PC-9 (cell line): Measurements from ENCODE around the gene TBX22. TPM values are rescaled to one million over a fixed set of nuclear protein-coding genes. Genes with fewer than 3 reads are reported as not detected.

Source experiments
- Bru-seq: library from RNA; stranded (reverse); fragments of 400-500 nt; gene quantifications from one replicate; lab custom pipeline; 2021; lab: Mats Ljungman, UMichigan
- BruChase-seq, 2 experiments: library from RNA; stranded (reverse); fragments of 400-500 nt; gene quantifications; one replicate each; lab custom pipeline; 2021; lab: Mats Ljungman, UMichigan
- BruUV-seq: library from RNA; stranded (reverse); fragments of 400-500 nt; replicated peaks from 2 replicates; lab custom pipeline; 2021; lab: Mats Ljungman, UMichigan
- CTCF ChIA-PET: fragments of 300-600 bp; sonication (Branson Sonifier 250); formaldehyde crosslinking; loops from one replicate; lab custom pipeline; 2022; ENCODE audit warnings: antibody characterized with exemption; lab: Charles Lee
- POLR2A ChIA-PET: fragments of 300-600 bp; sonication (Branson Sonifier 250); formaldehyde crosslinking; loops from one replicate; lab custom pipeline; 2022; ENCODE audit warnings: antibody characterized with exemption; ENCODE audit not compliant: unreplicated experiment; lab: Charles Lee
- DNase-seq, 2 experiments: peaks; one replicate each; pipeline versions ENCODE4 v3.0.0 to v3.0.0-alpha.2; 2015 to 2022; ENCODE audit warnings: mixed read lengths in 1 of 2
- H2AFZ ChIP-seq: fragments of 200-600 bp; sonication (generic); 2 replicates; pipeline ENCODE4 v1.8.1; 2017; ENCODE audit warnings: antibody characterized with exemption
- H3F3A ChIP-seq: fragments of 200-600 bp; sonication (generic); 2 replicates; pipeline ENCODE4 v1.8.1; 2017; ENCODE audit warnings: antibody characterized with exemption, mild to moderate bottlenecking, low read depth; ENCODE audit not compliant: insufficient read depth
- H3K27ac ChIP-seq: fragments of 200-600 bp; sonication (generic); 2 replicates; pipeline ENCODE4 v1.6.1; 2016; ENCODE audit warnings: mixed run types
- H3K27me3 ChIP-seq: fragments of 200-600 bp; sonication (generic); 2 replicates; pipeline ENCODE4 v1.6.1; 2016; ENCODE audit warnings: low read depth, mixed run types; ENCODE audit not compliant: insufficient read depth
- H3K36me3 ChIP-seq: fragments of 200-600 bp; sonication (generic); 2 replicates; pipeline ENCODE4 v1.6.1; 2016; ENCODE audit warnings: low read depth, mixed run types
- H3K4me1 ChIP-seq: fragments of 200-600 bp; sonication (generic); replicated peaks from 2 replicates; pipeline ENCODE4 v1.6.1; 2016; ENCODE audit warnings: mixed run types; ENCODE audit not compliant: insufficient read depth
- H3K4me2 ChIP-seq: fragments of 200-600 bp; sonication (generic); 2 replicates; pipeline ENCODE4 v1.6.1; 2017; ENCODE audit warnings: mixed run types
- H3K4me3 ChIP-seq: fragments of 200-600 bp; sonication (generic); 2 replicates; pipeline ENCODE4 v1.6.1; 2016; ENCODE audit warnings: mixed run types
- H3K79me2 ChIP-seq: fragments of 200-600 bp; sonication (generic); 2 replicates; pipeline ENCODE4 v1.6.1; 2017; ENCODE audit warnings: low read depth, mixed run types
- H3K9me2 ChIP-seq: fragments of 200-600 bp; sonication (generic); 2 replicates; pipeline ENCODE4 v1.8.1; 2017; ENCODE audit warnings: mild to moderate bottlenecking; ENCODE audit not compliant: insufficient read depth
- H3K9me3 ChIP-seq: fragments of 200-600 bp; sonication (generic); 2 replicates; pipeline ENCODE4 v1.8.1; 2016; ENCODE audit warnings: low read depth; ENCODE audit not compliant: insufficient read depth
- H4K20me1 ChIP-seq: fragments of 200-600 bp; sonication (generic); 2 replicates; pipeline ENCODE4 v1.8.1; 2017; ENCODE audit not compliant: insufficient read depth
- CTCF ChIP-seq: fragments of 200-600 bp; sonication (generic); conservative IDR thresholded peaks from 2 replicates; pipeline ENCODE4 v1.6.1; 2017; ENCODE audit warnings: mixed run types, antibody characterized with exemption, mild to moderate bottlenecking, moderate library complexity
- EZH2 ChIP-seq: fragments of 200-600 bp; sonication (generic); IDR thresholded peaks from 2 replicates; pipeline ENCODE4 v1.8.0; 2017; ENCODE audit warnings: antibody characterized with exemption, low read depth
- intact Hi-C: fragments of 100-400 bp; cut with micrococcal nuclease; formaldehyde crosslinking; loops from one replicate; pipeline ENCODE4 v1.10.0; 2022; ENCODE audit not compliant: unreplicated experiment
- long read RNA-seq: library from polyadenylated mRNA; stranded (forward); transcript quantifications from one replicate; pipeline ENCODE4 v2.0.0, GENCODE V29; 2022
- total RNA-seq: library from RNA; stranded (reverse); gene quantifications from 2 replicates; pipeline ENCODE4 v1.2.3, GENCODE V29; 2021

The TBX22 gene
- total RNA-seq, result not detected in 2 replicates
- not detected for Bru-seq, nascent RNA
- not detected for BruChase-seq, experiment 1, labeled RNA remaining after a 2-hour chase
- BruChase-seq, experiment 2, labeled RNA remaining after a 6-hour chase, result not detected
- long read RNA-seq, result 0 reads

DNA sequence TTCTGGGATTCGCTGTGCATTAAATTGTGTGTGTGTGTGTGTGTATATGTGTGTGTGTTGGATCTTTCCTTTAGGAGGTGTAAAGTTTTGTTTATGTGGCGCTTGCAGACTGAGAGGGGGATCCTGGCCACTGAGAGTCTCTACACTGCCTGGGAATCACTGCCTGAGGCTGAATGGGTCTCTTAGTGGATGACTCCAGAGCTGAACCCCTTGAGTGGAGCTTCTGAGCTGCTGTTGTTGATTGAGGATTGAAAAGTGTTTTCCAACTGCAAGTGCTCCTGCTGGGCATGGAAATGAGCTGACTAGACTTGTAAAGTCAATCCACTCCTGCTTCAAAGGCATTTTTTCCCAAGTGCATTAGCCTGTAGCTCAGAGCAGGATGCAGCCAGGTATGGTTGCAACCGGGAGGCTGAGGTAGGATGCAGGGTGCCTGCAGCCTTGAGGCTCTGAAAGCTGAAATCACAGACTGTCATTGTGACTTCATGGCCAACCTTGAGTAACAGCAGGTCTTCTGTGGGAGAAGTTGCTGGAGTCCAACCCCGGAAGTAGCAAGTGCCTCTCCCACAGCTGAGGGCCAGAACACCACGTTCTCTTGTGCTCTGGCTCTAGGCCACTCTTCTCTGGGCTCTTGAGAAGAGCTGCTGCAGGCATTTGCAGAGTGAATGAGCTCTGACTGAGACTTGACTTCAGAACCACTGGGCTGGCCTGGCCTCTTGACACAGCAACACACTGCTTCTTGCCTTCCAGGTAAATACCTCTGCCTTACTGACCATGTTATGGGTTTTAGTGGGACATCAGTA lies at the start of gene TBX22:
Gene TBX22 (plus strand): TSS at position 613 of the 800 bp plus-strand sequence. CDS start 7,517 bp downstream, outside the sequence.
- no peak within 1 kb of the TSS for H3K4me3 ChIP-seq
- DNase-seq, result no peak
- ChIA-PET CTCF (no interaction called here), POLR2A (no interaction called here)
- no peaks in the 10 kb centered on the region for H3F3A ChIP-seq
- H3K4me2 ChIP-seq, result no peak within 1 kb of the TSS
- no peaks in the 10 kb centered on the region for H3K9me2 ChIP-seq
- TF ChIP-seq EZH2, result no peak
- no peaks in the 10 kb centered on the region for H3K36me3 ChIP-seq
- H4K20me1 ChIP-seq, result no peaks in the 10 kb centered on the region
- no peaks in the 10 kb centered on the region for H3K9me3 ChIP-seq
- H2AFZ ChIP-seq, result no peak within 1 kb of the TSS
- no TSS peak for BruUV-seq
- no peaks in the 10 kb centered on the region for H3K79me2 ChIP-seq
- no peak within 1 kb of the TSS for H3K27ac ChIP-seq
- H3K27me3 ChIP-seq, result 0 out of 2 replicates have a peak, but pooled peaks cover 9% of the 10 kb centered on the region
- no peaks in the 10 kb centered on the region for H3K4me1 ChIP-seq
- intact Hi-C loops, result no loop called here

GRCh38 chrX:79975605-79976004 lies 38.9 kb upstream of the TBX22 start:
- CTCF ChIA-PET, result no interaction called here
- no peaks in the 10 kb centered on the region for H3K36me3 ChIP-seq
- no peaks in the 10 kb centered on the region for H3K4me1 ChIP-seq
- no TSS peak for BruUV-seq
- H3K27me3 ChIP-seq, result no peaks in the 10 kb centered on the region
- TF ChIP-seq EZH2, result no peak
- no peak for TF ChIP-seq CTCF
- intact Hi-C loops, result no loop called here
- H2AFZ ChIP-seq, result no peak overlapping the region
- H3K79me2 ChIP-seq, result no peaks in the 10 kb centered on the region
- POLR2A ChIA-PET, result no interaction called here
- H3F3A ChIP-seq, result no peaks in the 10 kb centered on the region
- H3K9me3 ChIP-seq, result no peaks in the 10 kb centered on the region
- no peaks in the 10 kb centered on the region for H4K20me1 ChIP-seq
- H3K27ac ChIP-seq, result no peak overlapping the region
- no peaks in the 10 kb centered on the region for H3K9me2 ChIP-seq
- DNase-seq, result no peak
- no peak overlapping the region for H3K4me2 ChIP-seq
- H3K4me3 ChIP-seq, result no peak overlapping the region

- Histone ChIP-seq H3K27ac (no peak overlapping the region), H3K36me3 (no peaks in the 10 kb centered on the region)
- intact Hi-C loops, result no loop called here
These were observed 10.1 kb upstream of the TBX22 start for GRCh38 chrX:80004458-80004857.

More at GRCh38 chrX:80004458-80004857, 10.1 kb upstream of the TBX22 start:
- Histone ChIP-seq H3K79me2 (no peaks in the 10 kb centered on the region), H3K4me1 (no peaks in the 10 kb centered on the region), H3K4me2 (no peak overlapping the region), H3K27me3 (no peaks in the 10 kb centered on the region), H2AFZ (no peak overlapping the region), H3F3A (no peaks in the 10 kb centered on the region), H4K20me1 (no peaks in the 10 kb centered on the region), H3K9me2 (no peaks in the 10 kb centered on the region), H3K9me3 (no peaks in the 10 kb centered on the region), H3K4me3 (no peak overlapping the region)
- no peak for DNase-seq
- CTCF ChIA-PET, result no interaction called here
- POLR2A ChIA-PET, result no interaction called here
- BruUV-seq, result no TSS peak
- TF ChIP-seq CTCF, result no peak
- no peak for TF ChIP-seq EZH2
